Gastroesophageal sphincter (tissue), 3 donors: ENCODE measurements around the gene ZNF496.

Experiments
- EP300 ChIP-seq: sonication (generic); formaldehyde crosslinking; IDR thresholded peaks from one replicate; pipeline ENCODE4 v1.6.1; 2017; ENCODE audit warnings: antibody characterized with exemption, mild to moderate bottlenecking
- POLR2A ChIP-seq, 2 donors: fragments of 450-650 bp; IDR thresholded peaks; one replicate each; pipeline ENCODE4 v1.6.1; 2017; ENCODE audit warnings: antibody characterized with exemption in 2 of 2, mild to moderate bottlenecking in 2 of 2, moderate library complexity in 1 of 2
- TF ChIP-seq, protein P1 (sequence below), 4 experiments: fragments of 200-600 bp in 2 of 4; fragments of 450-650 bp in 2 of 4; sonication (generic) in 1 of 4; IDR thresholded peaks; one replicate each; pipeline ENCODE4 v1.5.1; 2017 to 2019; ENCODE audit warnings: antibody characterized with exemption in 4 of 4, mild to moderate bottlenecking in 2 of 4, moderate library complexity in 2 of 4

DNA sequence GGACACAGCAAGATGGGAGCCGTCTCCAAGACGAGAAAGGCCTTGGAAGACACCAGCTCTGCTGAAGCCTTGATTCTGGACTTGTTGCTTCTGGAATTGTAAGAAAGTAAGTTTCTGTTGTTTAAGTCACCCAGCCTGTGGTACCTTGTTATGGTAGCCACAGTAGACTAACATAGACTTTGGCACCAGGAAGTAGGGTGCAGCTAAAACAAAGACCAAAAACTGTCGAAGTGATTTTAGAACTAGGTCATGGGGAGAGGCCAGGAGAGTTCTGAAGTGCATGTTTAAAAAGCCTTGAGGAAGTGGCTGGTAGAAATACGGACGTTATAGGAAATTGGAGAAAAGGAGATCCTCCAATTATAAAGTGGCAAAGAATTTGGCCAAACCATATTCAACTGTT, 28.5 kb downstream of the ZNF496 start:
- TF ChIP-seq, protein P1, sequence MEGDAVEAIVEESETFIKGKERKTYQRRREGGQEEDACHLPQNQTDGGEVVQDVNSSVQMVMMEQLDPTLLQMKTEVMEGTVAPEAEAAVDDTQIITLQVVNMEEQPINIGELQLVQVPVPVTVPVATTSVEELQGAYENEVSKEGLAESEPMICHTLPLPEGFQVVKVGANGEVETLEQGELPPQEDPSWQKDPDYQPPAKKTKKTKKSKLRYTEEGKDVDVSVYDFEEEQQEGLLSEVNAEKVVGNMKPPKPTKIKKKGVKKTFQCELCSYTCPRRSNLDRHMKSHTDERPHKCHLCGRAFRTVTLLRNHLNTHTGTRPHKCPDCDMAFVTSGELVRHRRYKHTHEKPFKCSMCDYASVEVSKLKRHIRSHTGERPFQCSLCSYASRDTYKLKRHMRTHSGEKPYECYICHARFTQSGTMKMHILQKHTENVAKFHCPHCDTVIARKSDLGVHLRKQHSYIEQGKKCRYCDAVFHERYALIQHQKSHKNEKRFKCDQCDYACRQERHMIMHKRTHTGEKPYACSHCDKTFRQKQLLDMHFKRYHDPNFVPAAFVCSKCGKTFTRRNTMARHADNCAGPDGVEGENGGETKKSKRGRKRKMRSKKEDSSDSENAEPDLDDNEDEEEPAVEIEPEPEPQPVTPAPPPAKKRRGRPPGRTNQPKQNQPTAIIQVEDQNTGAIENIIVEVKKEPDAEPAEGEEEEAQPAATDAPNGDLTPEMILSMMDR (IDR thresholded peaks at IDR 0.05), result no peak
- TF ChIP-seq POLR2A (IDR thresholded peaks at IDR 0.05) (no peak), EP300 (no peak)
